GM19239 (cell line): ENCODE data around the gene LRP2BP.

Source experiments
- DNase-seq: peaks from one replicate; pipeline ENCODE4 v3.0.0; 2011; ENCODE audit warnings: low spot score; ENCODE audit not compliant: insufficient read length
- FAIRE-seq: peaks from 2 replicates; lab custom pipeline; 2011; peaks lifted over from hg19 to GRCh38; lab: Jason Lieb, UNC

Gene LRP2BP

DNA sequence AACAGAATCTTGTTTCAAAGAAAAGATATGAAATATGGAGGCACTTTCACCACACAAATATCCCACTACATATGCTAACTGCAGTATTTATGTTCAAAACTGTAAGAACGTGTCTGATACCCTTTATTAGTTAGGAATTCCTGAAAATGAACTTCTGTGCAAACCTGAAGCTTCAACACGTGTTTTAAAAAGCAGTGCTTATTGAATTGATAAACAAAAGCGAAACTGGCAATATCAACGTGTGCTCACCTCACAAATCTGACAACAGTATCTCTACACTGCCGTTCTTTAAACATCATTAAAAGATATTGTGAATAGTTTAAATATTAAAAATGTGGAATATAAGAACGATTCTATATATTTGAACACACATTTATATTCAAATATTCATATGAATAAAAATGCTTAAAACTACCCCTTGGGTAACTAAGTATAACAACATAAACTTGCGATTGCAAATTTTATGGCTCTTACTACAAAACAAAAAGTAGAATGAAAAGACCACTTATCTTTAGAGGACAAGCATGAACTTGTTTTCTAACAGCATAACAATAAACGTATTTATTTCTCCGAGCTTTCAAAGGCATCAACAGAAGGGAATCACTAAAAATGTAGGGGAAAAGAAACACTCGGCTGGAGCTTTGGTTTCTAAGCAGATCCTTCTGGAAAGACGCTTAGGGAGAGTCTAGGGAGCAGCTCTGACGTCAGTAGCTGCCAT lies at the start of gene LRP2BP:
Gene LRP2BP, minus strand, starts transcription at position 687 of the 718 bp plus-strand sequence. CDS start 17,738 bp downstream, outside the sequence.
- DNase-seq (no peak), FAIRE-seq (peak; percentile 83)

DNA sequence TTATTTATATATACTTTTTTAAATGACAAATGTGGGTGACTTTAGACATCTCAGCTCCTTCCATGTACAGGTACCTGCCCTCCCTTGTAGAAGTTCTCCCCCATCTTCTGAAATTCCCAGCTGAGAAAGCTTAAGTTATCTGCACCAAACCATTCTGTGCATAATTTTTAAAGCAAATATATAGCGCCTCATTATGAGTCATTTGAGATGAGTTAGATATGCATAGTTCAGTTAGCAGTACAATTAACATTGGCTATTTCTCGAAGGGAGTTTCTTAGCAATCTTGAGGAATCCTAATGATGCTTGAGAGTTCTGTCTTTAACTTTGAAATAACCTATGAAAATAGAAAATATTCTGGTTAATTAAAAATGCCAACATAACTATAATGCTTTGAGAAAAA lies 49.5 kb upstream of the LRP2BP start:
- DNase-seq (no peak), FAIRE-seq (no peak)

DNA sequence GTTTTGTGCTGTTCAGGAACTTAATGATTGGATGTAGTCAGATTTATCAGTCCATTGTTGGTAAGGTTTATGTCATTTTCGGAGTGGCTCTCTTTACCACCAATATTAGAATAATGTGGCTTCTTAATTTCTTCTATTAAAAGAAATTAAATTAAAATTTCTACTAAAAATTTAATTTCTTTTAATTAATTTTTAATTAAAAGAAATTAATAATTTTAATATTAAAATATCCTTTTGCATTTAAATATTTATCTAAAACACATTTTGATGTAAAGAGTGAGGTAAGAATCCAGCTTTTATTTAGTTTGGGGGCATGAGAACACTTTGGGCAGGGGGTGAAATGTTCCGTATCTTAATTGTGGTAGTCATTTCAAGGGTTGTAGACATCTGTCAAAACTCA lies 45.8 kb upstream of the LRP2BP start:
- FAIRE-seq, result no peak
- no peak for DNase-seq

DNA sequence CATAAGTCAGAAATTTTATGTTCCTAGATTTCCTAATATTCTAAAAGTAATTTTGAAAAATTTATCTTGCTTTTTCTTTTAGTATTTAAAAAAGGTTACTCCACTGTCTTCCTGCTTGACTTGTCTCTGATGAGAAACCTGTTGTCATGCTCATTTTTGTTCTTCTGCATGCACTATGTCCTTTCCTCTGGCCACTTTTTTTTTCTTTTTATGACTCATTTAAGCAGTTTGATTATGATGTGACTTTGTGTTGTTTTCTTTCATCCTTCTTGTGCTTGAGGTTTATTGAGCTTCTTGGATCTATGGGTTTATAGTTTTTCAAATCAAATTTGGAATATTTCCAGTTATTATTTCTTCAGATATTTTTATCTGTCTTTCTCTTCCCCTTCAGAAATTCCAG lies 42.1 kb upstream of the LRP2BP start:
- DNase-seq (no peak), FAIRE-seq (no peak)

- DNase-seq, result no peak
- FAIRE-seq, result no peak
Measured at GRCh38 chr4:185435466-185435865, 39.7 kb upstream of the LRP2BP start.

DNA sequence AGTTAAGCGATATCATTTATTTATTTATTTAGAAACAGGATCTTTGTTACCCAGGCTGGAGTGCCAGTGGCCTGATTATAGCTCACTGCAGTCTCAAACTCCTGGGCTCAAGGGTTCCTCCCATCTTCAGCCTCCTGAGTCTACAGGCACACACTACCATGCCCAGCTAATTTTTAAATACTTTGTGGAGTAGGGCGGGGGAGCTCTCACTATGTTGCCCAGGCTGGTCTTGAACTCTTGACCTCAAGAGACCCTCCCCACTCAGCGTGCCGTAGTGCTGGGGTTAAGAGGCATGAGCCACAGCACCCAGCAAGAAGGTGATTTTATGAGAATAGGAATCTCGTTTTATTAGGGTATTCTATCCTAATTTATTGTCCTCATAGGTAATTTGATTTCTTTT lies 33.9 kb upstream of the LRP2BP start:
- DNase-seq (no peak), FAIRE-seq (no peak)

GRCh38 chr4:185426960-185427688 lies 31.4 kb upstream of the LRP2BP start:
- DNase-seq, result no peak
- no peak for FAIRE-seq

GRCh38 chr4:185425647-185426352 lies 30.1 kb upstream of the LRP2BP start, which contains the start of gene UFSP2:
UFSP2 (minus strand) TSS chr4:185425964; CDS start chr4:185425868, 96 bp downstream.
- FAIRE-seq, result peak; percentile 96

GRCh38 chr4:185424905-185425646 lies 29.4 kb upstream of the LRP2BP start:
- no peak for FAIRE-seq
- no peak for DNase-seq

More at GRCh38 chr4:185425647-185426352, 30.1 kb upstream of the LRP2BP start, which contains the start of gene UFSP2:
- peak; percentile 80 for DNase-seq

DNA sequence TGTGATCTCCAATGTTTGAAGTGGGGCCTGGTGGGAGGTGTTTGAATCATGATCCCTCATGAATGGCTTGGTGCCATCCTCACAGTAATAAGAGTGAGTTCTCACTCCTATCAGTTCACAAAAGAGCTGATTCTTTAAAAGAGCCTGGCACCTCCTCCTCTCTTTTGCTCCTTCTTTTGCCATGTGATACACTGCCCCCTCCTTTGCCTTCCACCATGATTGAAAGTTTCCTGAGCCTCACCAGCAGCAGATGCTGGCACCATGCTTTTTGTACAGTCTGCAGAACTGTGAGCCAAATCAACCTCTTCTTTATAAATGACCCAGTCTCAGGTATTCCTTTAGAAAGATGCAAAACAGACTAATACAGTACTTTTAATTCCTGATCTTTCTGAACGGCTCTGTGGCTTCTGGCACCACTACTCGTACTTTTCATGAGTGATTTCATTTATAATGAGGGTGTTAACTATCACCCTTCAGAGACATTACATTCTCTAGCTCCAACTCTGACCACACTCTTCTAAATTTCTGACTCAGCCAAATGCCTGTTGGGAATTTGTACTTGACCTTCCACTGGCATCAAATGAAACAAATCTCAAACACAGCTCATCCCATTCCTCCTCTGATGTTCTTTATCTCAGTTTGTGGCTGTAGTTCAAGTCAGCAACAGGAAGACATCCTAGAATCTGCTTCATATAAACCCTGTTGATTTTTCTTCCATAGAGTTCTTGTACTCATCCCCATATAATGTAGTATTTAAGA lies 25.8 kb upstream of the LRP2BP start:
- DNase-seq (no peak), FAIRE-seq (no peak)

DNA sequence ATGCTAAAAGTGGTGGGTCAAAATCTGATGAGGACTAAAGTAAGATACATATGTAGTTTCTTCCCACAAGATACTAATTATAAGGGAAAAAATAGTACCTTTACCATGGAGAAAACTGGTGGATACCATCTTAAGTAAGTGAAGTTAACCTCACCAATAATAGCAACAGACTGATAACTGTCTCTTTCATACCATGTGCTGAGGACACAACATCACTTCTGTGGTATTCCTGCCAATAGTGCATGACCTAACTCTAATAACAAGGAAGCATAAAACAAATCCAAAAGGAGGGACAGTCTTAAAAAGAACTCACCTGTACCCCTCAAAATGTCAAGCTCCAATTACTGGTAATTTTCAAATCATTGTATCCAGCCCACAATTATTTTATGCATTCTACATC lies 21.2 kb upstream of the LRP2BP start:
- FAIRE-seq (no peak), DNase-seq (no peak)

GRCh38 chr4:185412412-185412811 lies 16.7 kb upstream of the LRP2BP start:
- DNase-seq, result no peak
- FAIRE-seq, result no peak

GRCh38 chr4:185411849-185412248 lies 16.1 kb upstream of the LRP2BP start:
- no peak for FAIRE-seq

GRCh38 chr4:185408432-185408831 lies 12.7 kb upstream of the LRP2BP start:
- FAIRE-seq (no peak), DNase-seq (no peak)

More at GRCh38 chr4:185411849-185412248, 16.1 kb upstream of the LRP2BP start:
- DNase-seq, result no peak

GRCh38 chr4:185405296-185405999 lies 9.7 kb upstream of the LRP2BP start:
- FAIRE-seq (peak; percentile 93), DNase-seq (no peak)

DNA sequence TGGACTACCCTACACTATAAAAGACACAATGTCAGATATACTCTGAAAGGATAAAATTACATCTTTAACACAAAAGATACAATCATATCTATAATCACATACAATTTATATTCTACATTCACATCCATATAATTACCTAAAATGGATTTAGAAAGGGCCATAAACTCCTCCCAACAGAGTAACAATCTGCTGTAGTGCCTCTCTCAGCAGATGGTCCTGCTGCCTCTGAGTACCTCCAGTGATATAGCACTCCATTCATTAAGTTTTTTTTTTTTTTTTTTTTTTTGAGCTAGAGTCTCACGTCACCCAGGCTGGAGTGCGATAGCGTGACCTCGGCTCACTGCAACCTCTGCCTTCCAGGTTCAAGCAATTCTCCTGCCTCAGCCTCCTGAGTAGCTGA lies 8.3 kb upstream of the LRP2BP start:
- DNase-seq (no peak), FAIRE-seq (no peak)

- DNase-seq, result no peak
- no peak for FAIRE-seq
Measured at GRCh38 chr4:185399466-185399865, 3.7 kb upstream of the LRP2BP start.

- no peak for DNase-seq
- peak; percentile 79 for FAIRE-seq
Measured at GRCh38 chr4:185398618-185399017, 2.9 kb upstream of the LRP2BP start.
